Natural killer cell treated with Interleukin-12 subunit alpha and Interleukin-12 subunit beta and Interleukin-15 and Interleukin-18, amount 100 ng/mL, for 72 hours (primary cell): Measurements from ENCODE around the gene PDLIM5. TPM values are rescaled to one million over a fixed set of nuclear protein-coding genes. Genes with fewer than 3 reads are reported as not detected.
"Not testable (repeated sequence)": the region's sequence is repeated elsewhere in the genome, so short reads cannot be mapped to it uniquely, and the experiment has no call there.

Experiments used
- ATAC-seq, 2 donors: fragments of 150-1000 bp; cut with Tn5 transposase in 1 of 2; sonication (Bioruptor Pico), chemical (Tn5 transposase) in 1 of 2; 2 replicates each; pipeline ENCODE4 v1.10.0; 2021
- DNase-seq: peaks from one replicate; pipeline ENCODE4 v3.0.0; 2022; ENCODE audit warnings: low spot score
- H3K27ac Mint-ChIP-seq, 2 donors: 1 replicate in 1 of 2; 2 replicates in 1 of 2; pipeline ENCODE4 v1.8.0; 2022; ENCODE audit warnings: mixed read lengths in 2 of 2, mild to moderate bottlenecking in 1 of 2, moderate library complexity in 1 of 2
- H3K27me3 Mint-ChIP-seq, 2 donors: 1 replicate in 1 of 2; 2 replicates in 1 of 2; pipeline ENCODE4 v1.8.0; 2022; ENCODE audit warnings: mixed read lengths in 2 of 2
- H3K36me3 Mint-ChIP-seq: one replicate; pipeline ENCODE4 v1.8.0; 2022; ENCODE audit warnings: mixed read lengths
- H3K4me1 Mint-ChIP-seq, 2 donors: 1 replicate in 1 of 2; 2 replicates in 1 of 2; pipeline ENCODE4 v1.8.0; 2022; ENCODE audit warnings: low read depth in 2 of 2, mixed read lengths in 2 of 2, mild to moderate bottlenecking in 1 of 2
- H3K4me3 Mint-ChIP-seq: one replicate; pipeline ENCODE4 v1.8.0; 2022; ENCODE audit warnings: mixed read lengths
- H3K9me3 Mint-ChIP-seq: 2 replicates; pipeline ENCODE4 v1.8.0; 2022; ENCODE audit warnings: mixed read lengths
- total RNA-seq, 2 donors: library from RNA; stranded (reverse); gene quantifications; one replicate each; pipeline ENCODE4 v1.2.3, GENCODE V29; 2022

The PDLIM5 gene
- 10 to 100 TPM; 26.2 to 30.2 TPM for total RNA-seq

GRCh38 chr4:94451695-94452475 lies at the start of gene PDLIM5:
PDLIM5 (plus strand) TSS chr4:94451942; CDS start chr4:94455289, 3,347 bp downstream.
- H3K36me3 Mint-ChIP-seq, result no peaks in the 10 kb centered on the region
- H3K4me3 Mint-ChIP-seq, result peak within 1 kb of the TSS; percentile 86
- DNase-seq, result peak; percentile 93
- no peaks in the 10 kb centered on the region for H3K9me3 Mint-ChIP-seq
- H3K4me1 Mint-ChIP-seq, result peaks cover 13 to 22% of the 10 kb centered on the region in 2 donors
- H3K27me3 Mint-ChIP-seq, result peaks cover 20 to 23% of the 10 kb centered on the region in 2 donors
- peak within 1 kb of the TSS; percentile 8 to 67 for H3K27ac Mint-ChIP-seq
- peak; percentile 99 for ATAC-seq

DNA sequence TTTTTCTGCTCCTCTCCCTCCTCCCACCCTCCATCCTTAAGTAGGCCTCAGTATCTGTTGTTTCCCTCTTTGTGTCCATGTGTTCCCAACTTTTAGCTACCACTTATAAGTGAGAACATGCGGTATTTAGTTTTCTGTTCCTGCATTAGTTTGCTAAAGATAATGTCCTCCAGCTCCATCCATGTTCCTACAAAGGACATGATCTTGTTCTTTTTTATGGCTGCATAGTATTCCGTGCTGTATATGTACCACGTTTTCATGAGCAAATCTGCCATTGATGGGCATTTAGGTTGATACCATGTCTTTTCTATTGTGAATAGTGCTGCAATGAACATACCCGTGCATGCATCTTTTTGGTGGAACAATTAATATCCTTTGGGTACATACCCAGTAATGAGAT lies 49.3 kb upstream of the PDLIM5 start:
- not testable (repeated sequence) for H3K9me3 Mint-ChIP-seq, DNase-seq, H3K4me1 Mint-ChIP-seq, H3K27ac Mint-ChIP-seq, ATAC-seq, H3K36me3 Mint-ChIP-seq, H3K4me3 Mint-ChIP-seq
- peaks cover 8 to 32% of the 10 kb centered on the region in 2 donors for H3K27me3 Mint-ChIP-seq

GRCh38 chr4:94403751-94404150 lies 48.0 kb upstream of the PDLIM5 start:
- ATAC-seq (no peak), DNase-seq (no peak)
- no peaks in the 10 kb centered on the region for H3K9me3 Mint-ChIP-seq
- no peak overlapping the region for H3K4me3 Mint-ChIP-seq
- H3K27me3 Mint-ChIP-seq, result peaks cover 16 to 25% of the 10 kb centered on the region in 2 donors
- no peak overlapping the region for H3K27ac Mint-ChIP-seq
- H3K4me1 Mint-ChIP-seq, result no peaks in the 10 kb centered on the region
- H3K36me3 Mint-ChIP-seq, result no peaks in the 10 kb centered on the region

DNA sequence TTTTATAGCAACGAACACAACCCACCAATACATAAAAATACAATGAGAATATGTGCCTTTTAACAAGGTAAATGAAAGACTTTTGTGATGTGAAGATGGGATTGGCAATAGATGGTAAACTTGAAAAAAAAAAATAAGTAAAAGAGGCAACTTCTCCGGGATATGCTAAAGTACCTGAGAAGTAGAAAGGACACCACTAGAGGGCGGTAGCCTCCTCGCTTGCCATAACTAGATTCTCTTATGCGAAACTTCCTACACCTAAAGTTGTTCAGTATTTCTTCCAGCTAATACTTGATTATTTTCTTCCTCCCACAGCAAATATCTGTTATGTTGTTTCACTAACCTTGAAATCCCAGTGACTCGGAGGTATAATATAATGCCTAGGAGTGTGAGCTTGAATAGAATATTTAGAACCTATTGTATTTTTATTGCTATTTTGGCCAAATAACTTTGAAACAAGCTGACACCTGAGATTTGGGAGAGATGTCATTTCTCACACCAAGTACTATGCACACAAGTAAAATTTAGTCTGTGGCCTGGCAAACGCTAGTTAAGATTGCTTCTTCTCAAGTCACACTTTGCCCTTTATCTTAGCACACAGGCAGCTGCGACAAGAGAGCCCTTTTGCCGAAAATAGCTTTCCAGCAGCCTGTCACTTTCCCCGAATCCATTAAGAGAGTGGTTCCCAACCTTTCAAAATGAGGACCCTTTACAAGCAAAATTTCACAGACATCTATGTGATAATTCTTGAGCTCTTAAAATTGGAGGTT lies 44.9 kb upstream of the PDLIM5 start:
- H3K9me3 Mint-ChIP-seq, result no peaks in the 10 kb centered on the region
- H3K27me3 Mint-ChIP-seq, result peaks cover 22 to 29% of the 10 kb centered on the region in 2 donors
- H3K4me3 Mint-ChIP-seq, result no peak overlapping the region
- no peak for ATAC-seq
- no peaks in the 10 kb centered on the region for H3K36me3 Mint-ChIP-seq
- H3K27ac Mint-ChIP-seq, result no peak overlapping the region
- no peaks in the 10 kb centered on the region for H3K4me1 Mint-ChIP-seq
- DNase-seq, result peak; percentile 67

- DNase-seq (no peak), ATAC-seq (no peak)
- H3K4me1 Mint-ChIP-seq, result peaks cover 0 to 2% of the 10 kb centered on the region in 2 donors
- H3K27ac Mint-ChIP-seq, result no peak overlapping the region
- no peaks in the 10 kb centered on the region for H3K9me3 Mint-ChIP-seq
- peaks cover 24 to 38% of the 10 kb centered on the region in 2 donors for H3K27me3 Mint-ChIP-seq
- H3K4me3 Mint-ChIP-seq, result no peak overlapping the region
- H3K36me3 Mint-ChIP-seq, result no peaks in the 10 kb centered on the region
Measured at GRCh38 chr4:94407846-94408245, 43.9 kb upstream of the PDLIM5 start.

GRCh38 chr4:94408549-94409374 lies 43.0 kb upstream of the PDLIM5 start:
- H3K9me3 Mint-ChIP-seq, result no peaks in the 10 kb centered on the region
- peaks cover 30 to 47% of the 10 kb centered on the region in 2 donors for H3K27me3 Mint-ChIP-seq
- no peaks in the 10 kb centered on the region for H3K36me3 Mint-ChIP-seq
- H3K4me3 Mint-ChIP-seq, result no peak overlapping the region
- DNase-seq (no peak), ATAC-seq (no peak)
- peaks cover 0 to 4% of the 10 kb centered on the region in 2 donors for H3K4me1 Mint-ChIP-seq
- H3K27ac Mint-ChIP-seq, result no peak overlapping the region

- Mint-ChIP-seq H3K4me3 (no peak overlapping the region), H3K4me1 (peaks cover 0 to 4% of the 10 kb centered on the region in 2 donors), H3K9me3 (no peaks in the 10 kb centered on the region), H3K36me3 (no peaks in the 10 kb centered on the region), H3K27ac (no peak overlapping the region), H3K27me3 (peaks cover 30 to 48% of the 10 kb centered on the region in 2 donors)
- ATAC-seq (no peak), DNase-seq (no peak)
Measured at GRCh38 chr4:94409375-94409679, 42.4 kb upstream of the PDLIM5 start.

DNA sequence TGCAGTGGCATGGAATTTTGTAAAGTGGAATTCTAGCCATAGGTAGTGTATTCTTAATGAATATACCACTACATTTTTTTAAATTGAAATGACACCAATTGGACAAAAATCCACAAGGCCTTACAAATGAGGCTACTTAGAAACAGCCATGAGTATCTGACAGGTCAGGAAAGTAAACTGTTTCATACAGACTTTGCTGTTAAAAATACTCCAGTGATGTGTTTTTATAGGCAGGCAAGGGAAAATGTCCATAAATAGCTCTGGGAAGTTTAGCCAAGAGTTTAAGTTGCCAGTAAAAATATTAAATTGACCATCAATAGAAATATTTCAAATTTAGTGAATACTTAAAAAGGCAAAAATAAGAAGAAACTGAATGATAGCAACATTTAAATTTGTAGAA lies 41.8 kb upstream of the PDLIM5 start:
- no peak for ATAC-seq
- H3K4me1 Mint-ChIP-seq, result peaks cover 0 to 4% of the 10 kb centered on the region in 2 donors

DNA sequence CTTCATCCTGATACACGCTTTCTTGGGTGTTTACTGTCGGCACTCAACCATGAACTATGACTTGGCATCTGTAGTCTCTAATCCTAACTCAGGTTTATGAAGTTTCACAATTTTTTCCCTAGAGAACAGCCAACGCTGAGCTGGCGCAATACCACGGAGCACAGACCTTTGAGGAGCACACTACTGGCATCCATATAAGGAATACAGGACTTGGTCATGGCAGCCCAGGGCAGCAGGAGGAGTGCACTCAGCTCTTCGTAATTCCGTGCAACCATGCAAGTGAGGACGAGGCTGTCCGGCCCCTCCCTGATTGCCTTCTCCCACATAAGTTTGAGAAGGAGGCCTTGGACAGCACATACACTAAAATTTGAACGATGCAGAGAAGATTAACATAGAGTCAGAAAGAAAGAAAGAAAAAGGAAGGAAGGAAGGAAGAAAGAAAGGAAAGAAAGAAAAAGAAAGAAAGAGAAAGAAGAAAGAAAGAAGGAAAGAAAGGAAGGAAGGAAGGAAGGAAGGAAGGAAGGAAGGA lies 41.0 kb upstream of the PDLIM5 start:
- Mint-ChIP-seq H3K4me1 (peaks cover 0 to 4% of the 10 kb centered on the region in 2 donors), H3K36me3 (no peaks in the 10 kb centered on the region), H3K9me3 (no peaks in the 10 kb centered on the region), H3K27ac (no peak overlapping the region), H3K4me3 (no peak overlapping the region), H3K27me3 (peaks cover 27 to 37% of the 10 kb centered on the region in 2 donors)
- ATAC-seq (no peak), DNase-seq (no peak)

More for the DNA sequence above, 41.8 kb upstream of the PDLIM5 start:
- Mint-ChIP-seq H3K27ac (no peak overlapping the region), H3K9me3 (no peaks in the 10 kb centered on the region), H3K4me3 (no peak overlapping the region), H3K36me3 (no peaks in the 10 kb centered on the region), H3K27me3 (peaks cover 29 to 42% of the 10 kb centered on the region in 2 donors)
- DNase-seq, result no peak

- Mint-ChIP-seq H3K36me3 (no peaks in the 10 kb centered on the region), H3K9me3 (no peaks in the 10 kb centered on the region), H3K27ac (no peak overlapping the region), H3K27me3 (peaks cover 30 to 41% of the 10 kb centered on the region in 2 donors), H3K4me1 (peaks cover 0 to 4% of the 10 kb centered on the region in 2 donors), H3K4me3 (no peak overlapping the region)
- ATAC-seq, result no peak
- DNase-seq, result no peak
Measured at GRCh38 chr4:94411296-94411695, 40.4 kb upstream of the PDLIM5 start.

DNA sequence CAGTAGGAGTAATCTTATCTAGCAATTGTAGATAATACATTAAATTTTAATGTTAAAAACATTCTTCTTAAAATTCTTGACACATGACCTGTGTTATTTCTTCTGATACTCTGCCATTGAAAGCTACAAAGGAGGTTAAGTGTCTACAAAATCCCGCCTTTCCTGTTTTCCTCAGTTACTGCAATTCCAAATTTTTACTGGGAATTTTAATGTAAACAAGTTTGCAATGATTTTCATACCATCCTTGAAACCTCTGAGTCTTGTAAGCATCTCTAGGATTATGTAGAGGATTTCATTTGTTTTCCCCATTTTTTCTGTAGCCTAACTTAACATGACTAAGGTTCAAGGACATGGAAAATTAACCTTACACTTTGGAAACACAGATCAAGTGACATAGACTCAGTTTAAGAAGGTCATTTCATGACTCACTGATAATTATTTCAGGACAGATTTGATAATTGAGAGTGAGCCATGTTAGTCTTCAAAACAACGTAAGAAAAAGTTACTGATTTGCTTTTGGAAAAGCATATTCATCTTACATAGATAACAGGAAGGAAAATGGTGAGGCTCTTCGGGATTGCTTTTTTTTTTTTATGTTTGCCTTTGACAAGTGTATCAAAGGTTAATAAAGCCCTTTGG lies 39.6 kb upstream of the PDLIM5 start:
- H3K27me3 Mint-ChIP-seq, result peaks cover 35 to 49% of the 10 kb centered on the region in 2 donors
- DNase-seq, result no peak

DNA sequence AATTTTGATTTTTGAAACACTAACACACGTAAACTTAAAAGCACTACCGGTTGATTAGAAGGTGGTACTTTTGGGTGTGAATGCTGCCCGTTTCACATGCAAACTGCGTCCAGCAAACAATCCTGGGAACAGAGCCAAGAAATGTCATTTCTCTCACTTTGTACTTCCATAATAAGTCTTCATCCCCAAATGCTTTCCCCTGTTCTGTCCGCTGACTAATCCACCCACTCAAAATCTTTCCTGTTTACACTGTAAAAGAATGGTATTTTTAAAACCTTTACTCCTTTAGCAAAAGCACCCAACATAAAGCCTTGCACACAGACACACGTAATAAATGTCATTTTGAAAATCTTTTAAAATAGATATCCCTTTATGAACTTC lies 39.1 kb upstream of the PDLIM5 start:
- Mint-ChIP-seq H3K36me3 (no peaks in the 10 kb centered on the region), H3K4me3 (no peak overlapping the region), H3K27me3 (peaks cover 38 to 55% of the 10 kb centered on the region in 2 donors), H3K9me3 (no peaks in the 10 kb centered on the region), H3K4me1 (peaks cover 0 to 4% of the 10 kb centered on the region in 2 donors), H3K27ac (no peak overlapping the region)
- DNase-seq (no peak), ATAC-seq (no peak)

More for the DNA sequence above, 39.6 kb upstream of the PDLIM5 start:
- Mint-ChIP-seq H3K4me1 (peaks cover 0 to 4% of the 10 kb centered on the region in 2 donors), H3K4me3 (no peak overlapping the region), H3K27ac (no peak overlapping the region), H3K36me3 (no peaks in the 10 kb centered on the region), H3K9me3 (no peaks in the 10 kb centered on the region)
- no peak for ATAC-seq
